NB4 (cell line): ENCODE data around the gene RNF7.

Experiments
- MYC ChIP-seq: IDR thresholded peaks from 2 replicates; pipeline ENCODE4 v1.6.1; 2011; ENCODE audit warnings: low read depth, low read length
- POLR2A ChIP-seq: IDR thresholded peaks from 2 replicates; pipeline ENCODE4 v1.6.1; 2011; ENCODE audit warnings: mild to moderate bottlenecking; ENCODE audit not compliant: insufficient read length; ENCODE audit errors: extremely low read depth
- TF ChIP-seq, protein P1 (sequence below): IDR thresholded peaks from one replicate; pipeline ENCODE4 v1.5.1; 2012; ENCODE audit warnings: low read depth, low read length
- TF ChIP-seq, protein P2 (sequence below): IDR thresholded peaks from 2 replicates; pipeline ENCODE4 v1.6.1; 2011; ENCODE audit warnings: low read depth, low read length

DNA sequence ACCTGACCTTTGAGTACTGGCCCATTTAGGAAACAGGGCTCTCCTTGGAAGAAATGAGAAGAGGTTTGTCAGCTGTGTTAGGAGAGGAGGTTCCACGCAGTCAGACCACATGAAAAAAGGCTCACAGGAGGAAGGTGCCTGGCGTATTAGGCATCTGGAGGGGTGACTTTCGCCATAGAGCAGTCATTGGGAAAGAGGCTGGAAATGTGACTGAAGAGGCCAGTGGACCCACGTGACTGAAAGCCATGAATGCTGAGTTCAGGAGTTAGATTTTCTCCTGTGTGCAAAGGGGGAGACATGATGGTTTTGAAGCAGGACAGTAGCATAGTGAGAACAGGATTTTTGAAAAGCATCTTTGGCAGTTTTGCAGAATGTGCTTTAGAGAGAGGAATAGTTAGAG, 29.7 kb upstream of the RNF7 start:
- no peak for TF ChIP-seq POLR2A
- TF ChIP-seq, protein P1, sequence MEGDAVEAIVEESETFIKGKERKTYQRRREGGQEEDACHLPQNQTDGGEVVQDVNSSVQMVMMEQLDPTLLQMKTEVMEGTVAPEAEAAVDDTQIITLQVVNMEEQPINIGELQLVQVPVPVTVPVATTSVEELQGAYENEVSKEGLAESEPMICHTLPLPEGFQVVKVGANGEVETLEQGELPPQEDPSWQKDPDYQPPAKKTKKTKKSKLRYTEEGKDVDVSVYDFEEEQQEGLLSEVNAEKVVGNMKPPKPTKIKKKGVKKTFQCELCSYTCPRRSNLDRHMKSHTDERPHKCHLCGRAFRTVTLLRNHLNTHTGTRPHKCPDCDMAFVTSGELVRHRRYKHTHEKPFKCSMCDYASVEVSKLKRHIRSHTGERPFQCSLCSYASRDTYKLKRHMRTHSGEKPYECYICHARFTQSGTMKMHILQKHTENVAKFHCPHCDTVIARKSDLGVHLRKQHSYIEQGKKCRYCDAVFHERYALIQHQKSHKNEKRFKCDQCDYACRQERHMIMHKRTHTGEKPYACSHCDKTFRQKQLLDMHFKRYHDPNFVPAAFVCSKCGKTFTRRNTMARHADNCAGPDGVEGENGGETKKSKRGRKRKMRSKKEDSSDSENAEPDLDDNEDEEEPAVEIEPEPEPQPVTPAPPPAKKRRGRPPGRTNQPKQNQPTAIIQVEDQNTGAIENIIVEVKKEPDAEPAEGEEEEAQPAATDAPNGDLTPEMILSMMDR = no peak
- TF ChIP-seq MYC = no peak
- TF ChIP-seq, protein P2, sequence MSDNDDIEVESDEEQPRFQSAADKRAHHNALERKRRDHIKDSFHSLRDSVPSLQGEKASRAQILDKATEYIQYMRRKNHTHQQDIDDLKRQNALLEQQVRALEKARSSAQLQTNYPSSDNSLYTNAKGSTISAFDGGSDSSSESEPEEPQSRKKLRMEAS = no peak
